Keratinocyte (primary cell): ENCODE measurements around the gene TMEM151B.

Experiments used
- CTCF ChIP-seq, 3 experiments: IDR thresholded peaks in 1 of 3; conservative IDR thresholded peaks in 1 of 3; optimal IDR thresholded peaks in 1 of 3; 2 replicates in 2 of 3; 3 replicates in 1 of 3; pipeline versions ENCODE3 to v1.5.1; 2011; ENCODE audit warnings: low read length in 3 of 3, mild to moderate bottlenecking in 3 of 3, moderate library complexity in 2 of 3, control low read depth in 1 of 3, inconsistent platforms in 1 of 3; ENCODE audit not compliant: insufficient read depth in 2 of 3; ENCODE audit errors: extremely low read depth in 1 of 3
- EZH2 ChIP-seq: IDR thresholded peaks from one replicate; pipeline ENCODE4 v1.6.1; 2012; ENCODE audit warnings: inconsistent platforms, mild to moderate bottlenecking, low read length, moderate library complexity

- TF ChIP-seq CTCF (optimal IDR thresholded peaks at IDR 0.05 in 1 of 3, IDR thresholded peaks at IDR 0.05 in 1 of 3, conservative IDR thresholded peaks at IDR 0.05 in 1 of 3; ENCODE audit: extremely low read depth in 1 of 3, insufficient read depth in 2 of 3, low read length in 3 of 3) (no peak), EZH2 (no peak)
Measured at GRCh38 chr6:44305200-44305725, 35.0 kb downstream of the TMEM151B start.
